ENCODE measurements around the gene TNNT3.

TNNT3 gene

GRCh38 chr11:1964348-1964747, 44.8 kb downstream of the TNNT3 start:
- no peak for DNase-seq

- no peak for DNase-seq
These were observed 45.5 kb downstream of the TNNT3 start for GRCh38 chr11:1964955-1965354.

- no peak for DNase-seq
These were observed 47.0 kb downstream of the TNNT3 start for GRCh38 chr11:1966531-1966930.

DNA sequence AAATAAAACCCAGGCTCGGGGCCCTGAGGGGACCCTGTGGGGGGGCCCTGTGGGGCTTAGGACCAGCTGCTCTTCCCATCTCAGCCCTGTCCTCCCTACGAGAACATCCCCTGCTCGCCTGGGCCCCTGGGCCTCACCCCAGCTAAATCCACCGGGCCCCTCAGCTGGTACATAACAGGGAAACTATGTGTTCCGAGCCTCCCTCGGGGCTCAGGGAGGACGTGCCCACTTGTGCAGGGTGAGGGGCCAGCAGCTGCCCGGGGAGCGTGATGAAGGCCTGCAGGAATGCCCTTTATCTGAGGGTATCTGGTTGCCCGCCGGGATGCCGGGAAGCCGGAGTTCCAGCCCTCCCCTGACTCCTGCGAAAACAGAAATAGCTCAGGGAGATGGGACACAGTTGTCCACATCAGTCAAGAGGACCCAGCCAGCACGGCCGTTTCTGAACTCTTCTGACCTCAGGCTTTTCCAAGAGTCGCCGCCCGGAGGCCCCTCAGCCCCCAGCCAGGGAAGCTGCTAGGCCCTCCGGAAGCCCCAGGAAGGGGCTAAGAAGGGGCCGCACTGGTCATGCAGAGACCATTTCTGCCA, 48.2 kb downstream of the TNNT3 start:
- no peak for DNase-seq

- no peak for DNase-seq
These were observed 49.0 kb downstream of the TNNT3 start for GRCh38 chr11:1968454-1969002.

- DNase-seq: no peak
These were observed 49.5 kb downstream of the TNNT3 start for GRCh38 chr11:1969035-1969434.

DNA sequence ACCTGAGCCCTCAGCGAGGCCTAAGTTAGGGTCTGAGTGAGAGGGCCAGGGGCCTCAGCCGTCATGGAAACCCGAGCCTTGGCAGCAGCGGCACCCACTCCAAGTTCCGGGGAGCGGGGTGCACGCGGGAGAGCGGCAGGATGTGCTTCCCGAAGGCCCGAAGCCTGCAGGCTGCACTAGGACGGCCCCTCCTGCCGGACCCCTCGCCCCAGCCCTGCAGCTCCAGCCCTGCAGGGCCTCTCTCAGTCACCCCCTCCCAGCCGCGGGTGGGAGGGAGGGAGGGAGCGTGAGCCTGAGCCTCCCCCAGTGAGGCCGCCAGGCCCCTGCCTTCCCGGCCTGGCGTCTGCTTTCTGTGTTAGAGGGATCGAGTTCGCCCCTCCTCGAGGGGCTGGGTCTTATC, 50.3 kb downstream of the TNNT3 start:
- no peak for DNase-seq

GRCh38 chr11:1970956-1971355, 51.5 kb downstream of the TNNT3 start:
- DNase-seq: no peak

DNA sequence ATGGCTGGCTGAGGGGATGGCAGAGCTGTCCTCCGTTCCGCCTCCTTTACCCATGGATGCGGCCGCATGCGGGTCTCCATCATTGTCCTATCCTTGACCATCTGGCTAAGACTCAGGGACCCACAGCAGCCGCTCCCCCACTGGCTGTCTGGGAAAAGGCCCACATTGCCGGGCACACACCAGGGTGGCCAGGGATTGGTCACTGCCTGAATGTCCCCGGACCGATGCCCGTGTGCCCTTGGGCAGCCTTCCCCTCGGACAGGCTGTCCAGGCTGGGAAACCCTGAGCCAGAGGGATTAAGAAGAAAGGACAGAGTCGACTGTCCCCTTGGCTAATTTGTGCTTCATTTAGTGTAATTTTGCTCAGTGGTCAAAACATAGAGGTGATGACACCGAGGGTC, 55.7 kb downstream of the TNNT3 start:
- no peak for DNase-seq

DNA sequence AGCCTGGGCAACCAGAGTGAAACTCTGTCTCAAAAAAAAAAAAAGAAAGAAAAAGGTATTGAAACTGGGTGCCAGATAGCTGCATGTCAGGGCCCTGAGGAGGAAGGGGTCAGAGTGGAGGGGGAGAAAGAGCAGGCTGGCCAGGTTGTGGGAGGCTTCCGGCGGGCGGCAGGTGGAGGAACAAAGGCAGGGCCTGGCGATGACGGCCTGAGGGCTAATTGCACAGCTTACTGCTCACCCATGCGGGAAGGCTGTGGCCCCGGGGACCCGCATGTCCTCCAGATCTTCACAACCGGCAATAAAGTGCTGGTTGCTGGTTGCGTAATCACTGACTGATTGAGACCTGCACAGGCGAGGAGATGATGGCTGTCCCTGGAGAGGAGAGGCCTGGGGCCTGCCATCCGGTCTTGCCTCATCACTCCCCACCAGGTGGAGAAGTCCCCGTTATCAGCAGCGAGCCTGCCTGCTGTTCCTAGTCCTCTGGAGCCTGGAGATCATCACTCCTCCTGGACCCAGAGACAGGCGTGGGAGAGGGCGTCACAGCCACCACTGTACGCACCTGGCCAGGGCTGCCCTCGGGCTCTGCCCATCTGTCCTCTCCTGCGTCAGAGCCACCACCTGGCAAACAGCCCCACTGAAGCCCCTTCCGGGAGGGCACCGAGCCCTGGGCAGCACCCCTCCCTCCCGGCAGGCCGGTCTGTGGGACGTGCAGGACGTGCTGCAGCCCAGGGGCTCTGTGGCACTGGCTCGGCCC, 59.4 kb downstream of the TNNT3 start:
- DNase-seq: no peak

DNA sequence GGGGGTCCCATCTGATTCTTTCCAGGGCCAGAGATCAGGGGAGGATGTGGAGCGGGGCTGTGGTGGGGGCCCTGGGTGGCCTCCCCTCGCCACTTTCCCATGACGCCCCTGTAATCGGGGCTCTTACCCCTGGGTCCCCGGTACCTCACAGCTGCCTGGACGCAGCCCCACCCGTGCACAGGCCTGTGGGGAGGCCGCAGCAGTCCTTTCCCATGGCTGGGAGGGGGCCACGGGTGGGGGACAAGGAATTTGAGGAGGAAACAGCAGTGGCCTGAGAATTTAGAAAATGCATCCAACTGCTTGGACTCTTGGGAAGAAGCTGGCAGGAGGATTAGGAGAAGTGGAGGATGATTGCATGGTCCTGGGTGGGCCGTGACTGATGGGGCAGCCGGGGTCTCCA, 60.1 kb downstream of the TNNT3 start:
- DNase-seq: no peak

GRCh38 chr11:1982873-1983600, 63.5 kb downstream of the TNNT3 start:
- DNase-seq: no peak

- no peak for DNase-seq
These were observed 64.1 kb downstream of the TNNT3 start for GRCh38 chr11:1983601-1983961.

DNA sequence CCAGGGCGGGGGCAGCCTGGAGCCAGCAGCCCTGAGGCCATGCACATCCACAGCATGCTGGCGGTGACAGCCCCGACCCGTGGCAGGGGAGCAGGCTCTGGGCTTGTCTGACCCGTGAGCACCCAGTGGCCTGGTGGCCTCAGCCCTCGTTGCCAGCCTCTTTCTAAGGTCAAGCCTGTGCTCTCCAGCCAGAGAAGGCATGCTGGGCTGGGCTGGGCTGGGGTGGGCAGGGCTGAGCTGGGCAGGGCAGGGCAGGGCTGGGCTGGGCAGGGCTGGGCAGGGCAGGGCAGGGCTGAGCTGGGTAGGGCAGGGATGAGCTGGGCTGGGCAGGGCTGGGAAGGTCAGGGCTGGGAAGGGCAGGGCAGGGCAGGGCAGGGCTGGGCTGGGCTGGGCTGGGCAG, 67.5 kb downstream of the TNNT3 start:
- no peak for DNase-seq

GRCh38 chr11:1988174-1988573, 68.7 kb downstream of the TNNT3 start:
- no peak for DNase-seq
